ENCODE measurements around the gene POTEC.
"Not testable (repeated sequence)": the region's sequence is repeated elsewhere in the genome, so short reads cannot be mapped to it uniquely, and the experiment has no call there.

POTEC gene
- total RNA-seq: 0 to 0.04 reads per million in 2 donors

- not testable (repeated sequence) for DNase-seq
Observed at GRCh38 chr18:14543446-14543964, at the start of gene POTEC. Gene POTEC (minus strand): TSS chr18:14543600. CDS start chr18:14543146, 454 bp downstream.

- DNase-seq: no peak
Observed at GRCh38 chr18:14577971-14578370, 34.6 kb upstream of the POTEC start.

- DNase-seq: not testable (repeated sequence)
Observed at GRCh38 chr18:14559502-14559901, 16.1 kb upstream of the POTEC start.

- not testable (repeated sequence) for DNase-seq
Observed at GRCh38 chr18:14531659-14532058, 11.7 kb downstream of the POTEC start.

- DNase-seq: not testable (repeated sequence)
Observed at GRCh38 chr18:14510707-14511106, 32.7 kb downstream of the POTEC start.

GRCh38 chr18:14503691-14504090 is 39.7 kb downstream of the POTEC start:
- not testable (repeated sequence) for DNase-seq

GRCh38 chr18:14501894-14502293 is 41.5 kb downstream of the POTEC start:
- DNase-seq: not testable (repeated sequence)

GRCh38 chr18:14489256-14490014 is 54.0 kb downstream of the POTEC start:
- DNase-seq: not testable (repeated sequence)

- DNase-seq: not testable (repeated sequence)
Observed at GRCh38 chr18:14488789-14489188, 54.6 kb downstream of the POTEC start.

GRCh38 chr18:14486926-14487580 is 56.3 kb downstream of the POTEC start:
- DNase-seq: not testable (repeated sequence)

GRCh38 chr18:14479076-14479475 is 64.3 kb downstream of the POTEC start:
- not testable (repeated sequence) for DNase-seq

- not testable (repeated sequence) for DNase-seq
Observed at GRCh38 chr18:14475520-14475919, 67.9 kb downstream of the POTEC start.

GRCh38 chr18:14474752-14475151 is 68.6 kb downstream of the POTEC start:
- DNase-seq: not testable (repeated sequence)

- DNase-seq: not testable (repeated sequence)
Observed at GRCh38 chr18:14474007-14474720, 69.2 kb downstream of the POTEC start.

GRCh38 chr18:14473250-14474006 is 70.0 kb downstream of the POTEC start:
- not testable (repeated sequence) for DNase-seq

GRCh38 chr18:14471286-14471685 is 72.1 kb downstream of the POTEC start:
- DNase-seq: not testable (repeated sequence)

GRCh38 chr18:14470446-14470845 is 73.0 kb downstream of the POTEC start:
- not testable (repeated sequence) for DNase-seq

- DNase-seq: not testable (repeated sequence)
Observed at GRCh38 chr18:14470046-14470445, 73.4 kb downstream of the POTEC start.

- not testable (repeated sequence) for DNase-seq
Observed at GRCh38 chr18:14465989-14466388, 77.4 kb downstream of the POTEC start.
